Heart left ventricle (tissue), 16 donors: ENCODE results near the gene TTC16. TPM values are rescaled to one million over a fixed set of nuclear protein-coding genes. Genes with fewer than 3 reads are reported as not detected.

Experiments used
- ATAC-seq, 4 donors: fragments of 200-7000 bp; cut with Tn5 transposase; one replicate each; pipeline ENCODE4 v1.9.1; 2020 to 2022; ENCODE audit warnings: moderate library complexity in 4 of 4, mild to moderate bottlenecking in 3 of 4, moderate number of reproducible peaks in 1 of 4
- DNase-seq, 5 donors: peaks; one replicate each; pipeline ENCODE4 v3.0.0-alpha.2; 2020
- H3K27ac ChIP-seq, 12 donors: fragments of 200-600 bp; sonication (generic) in 4 of 12; one replicate each; pipeline versions ENCODE4 v1.5.0 to v1.8.0; 2016 to 2022; ENCODE audit warnings: mild to moderate bottlenecking in 2 of 12
- H3K27me3 ChIP-seq, 9 donors: fragments of 200-600 bp; sonication (generic) in 2 of 9; one replicate each; pipeline versions ENCODE4 v1.5.1 to v1.8.0; 2016 to 2022; ENCODE audit warnings: mild to moderate bottlenecking in 3 of 9
- H3K36me3 ChIP-seq, 9 donors: fragments of 200-600 bp; sonication (generic) in 2 of 9; one replicate each; pipeline versions ENCODE4 v1.5.0 to v1.8.0; 2018 to 2022; ENCODE audit warnings: mild to moderate bottlenecking in 2 of 9
- H3K4me1 ChIP-seq, 12 donors: fragments of 200-600 bp; sonication (generic) in 4 of 12; one replicate each; pipeline versions ENCODE4 v1.5.0 to v1.8.0; 2016 to 2022; ENCODE audit warnings: mild to moderate bottlenecking in 3 of 12
- H3K4me3 ChIP-seq, 12 donors: fragments of 200-600 bp; sonication (generic) in 4 of 12; one replicate each; pipeline versions ENCODE4 v1.5.0 to v1.8.0; 2017 to 2022; ENCODE audit warnings: mild to moderate bottlenecking in 9 of 12, moderate library complexity in 4 of 12
- H3K9me3 ChIP-seq, 12 donors: fragments of 200-600 bp; sonication (generic) in 4 of 12; one replicate each; pipeline versions ENCODE4 v1.5.0 to v1.8.0; 2016 to 2022; ENCODE audit warnings: mild to moderate bottlenecking in 1 of 12
- POLR2A ChIP-seq, 2 donors: fragments of 450-650 bp; IDR thresholded peaks; one replicate each; pipeline ENCODE4 v1.6.1; 2017; ENCODE audit warnings: antibody characterized with exemption in 2 of 2, mild to moderate bottlenecking in 2 of 2, moderate library complexity in 2 of 2
- WGBS, 4 donors: extraction: QIAGEN DNeasy Blood & Tissue Kit in 2 of 4; methylation state at CpG; one replicate each; pipeline versions ENCODE4 v1.1.5 to v1.1.7; 2013 to 2018; 5-methylcytosine and 5-hydroxymethylcytosine counted together
- intact Hi-C, 10 donors: fragments of 100-400 bp; cut with DNase I; formaldehyde crosslinking; loops; one replicate each; pipeline versions ENCODE4 v1.11.1 to v1.14.2; 2022
- polyA plus RNA-seq, 2 donors: library from polyadenylated mRNA; stranded (reverse); fragments of 200-250 nt; gene quantifications; one replicate each; pipeline ENCODE4 v1.2.3, GENCODE V29; 2013
- total RNA-seq, 9 donors: library from RNA; depleted of rRNA in 2 of 9; stranded (reverse); fragments of >200 nt in 2 of 9; fragmentation: NEBNext Ultra II Directional in 3 of 9; extraction: Animal tissue kit (Norgen Biotek cat#: 25700) in 3 of 9; gene quantifications; one replicate each; pipeline versions ENCODE4 v1.1.0 to v1.2.4, GENCODE V29; 2016 to 2023
- TF ChIP-seq, protein P1 (sequence below), 12 donors: fragments of 200-600 bp; sonication (generic) in 4 of 12; IDR thresholded peaks; one replicate each; pipeline versions ENCODE4 v1.5.0 to v1.8.0; 2018 to 2022; ENCODE audit warnings: antibody characterized with exemption in 12 of 12, mild to moderate bottlenecking in 5 of 12
- donor health status: ischemic (EF 13 %, LVEDD 7.1; RV severe dilation, severe dysfunction).
- donor health status: healthy with polysubstance abuse.
- donor health status: DM: no; HTN: yes; CAD: no.
- donor health status: DM: no; HTN: no; CAD: no.
- donor health status: ischemic (EF 25% LVEDD 6.9; RV normal size, moderate dysfunction).
- donor health status: ischemic (EF 25% LVEDD 5.7; RV mildly dilated, moderate dysfunction).
- donor health status: healthy.
- donor health status: DM: yes; HTN: yes; CAD: no.
- donor health status: ischemic (EF 35%, LVEDD 5.7; RV mildly dilated, moderate dysfunction).
- donor health status: nonischemic (EF 11% LVEDD 7.7; RV severe dilation, severe dysfunction).
- donor health status: DM: yes; HTN: yes; CAD: no.
- donor health status: PGD.
- donor health status: ischemic (EF 29% LVEDD 5.4; RV normal size, mild dysfunction).
- donor health status: nonischemic (EF 23%, LVEDD 6.1; RV moderate dilation, normal function).

TTC16 gene
- total and polyA plus RNA-seq, 11 donors, result 0.09 to 0.61 (median 0.27) TPM; not detected in 2

DNA sequence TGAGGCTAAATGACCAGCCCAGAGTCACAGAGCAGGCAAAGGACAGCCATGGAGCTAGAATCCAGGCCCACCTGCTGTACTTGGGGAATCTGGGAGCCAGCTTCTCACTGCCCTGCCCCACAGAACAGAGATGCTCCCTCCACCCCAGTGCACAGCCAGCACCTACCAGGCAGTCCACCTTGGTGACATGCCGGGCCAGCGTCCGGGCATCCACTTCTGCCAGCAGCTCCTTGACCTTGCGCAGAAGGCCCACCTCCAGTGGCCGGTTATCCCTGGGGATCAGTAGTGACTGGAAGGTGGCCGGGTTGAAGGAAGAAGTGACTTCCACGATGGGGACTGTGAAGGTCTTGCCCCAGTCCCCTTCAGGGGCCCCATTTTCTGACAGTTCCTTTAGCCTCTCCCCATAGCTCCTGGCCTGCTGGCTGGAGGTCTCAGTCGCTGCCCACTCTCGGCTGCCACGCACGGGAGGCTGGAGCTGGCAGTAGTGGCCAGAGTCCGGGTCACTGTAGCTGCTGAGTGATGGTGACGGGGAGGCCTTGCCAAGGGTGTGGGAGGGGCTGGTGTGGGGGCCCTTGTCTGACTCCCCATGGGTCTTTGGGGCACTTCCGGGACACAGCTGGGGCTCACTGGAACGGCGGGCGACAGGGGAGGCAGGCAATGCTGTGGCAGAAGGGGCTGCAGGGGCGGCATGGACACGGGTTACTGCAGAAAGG, 28.7 kb downstream of the TTC16 start:
- no peaks in the 10 kb centered on the region for H3K9me3 ChIP-seq
- H3K27me3 ChIP-seq, result no peaks in the 10 kb centered on the region
- WGBS, 4 donors, result 90 to 93% (median 91%) methylated on average over 17 to 19 of the region's 19 CpGs
- peaks cover 0 to 31% (median 10%) of the 10 kb centered on the region in 12 donors for H3K4me1 ChIP-seq
- no peak overlapping the region for H3K4me3 ChIP-seq
- no peak for ATAC-seq
- TF ChIP-seq, protein P1, sequence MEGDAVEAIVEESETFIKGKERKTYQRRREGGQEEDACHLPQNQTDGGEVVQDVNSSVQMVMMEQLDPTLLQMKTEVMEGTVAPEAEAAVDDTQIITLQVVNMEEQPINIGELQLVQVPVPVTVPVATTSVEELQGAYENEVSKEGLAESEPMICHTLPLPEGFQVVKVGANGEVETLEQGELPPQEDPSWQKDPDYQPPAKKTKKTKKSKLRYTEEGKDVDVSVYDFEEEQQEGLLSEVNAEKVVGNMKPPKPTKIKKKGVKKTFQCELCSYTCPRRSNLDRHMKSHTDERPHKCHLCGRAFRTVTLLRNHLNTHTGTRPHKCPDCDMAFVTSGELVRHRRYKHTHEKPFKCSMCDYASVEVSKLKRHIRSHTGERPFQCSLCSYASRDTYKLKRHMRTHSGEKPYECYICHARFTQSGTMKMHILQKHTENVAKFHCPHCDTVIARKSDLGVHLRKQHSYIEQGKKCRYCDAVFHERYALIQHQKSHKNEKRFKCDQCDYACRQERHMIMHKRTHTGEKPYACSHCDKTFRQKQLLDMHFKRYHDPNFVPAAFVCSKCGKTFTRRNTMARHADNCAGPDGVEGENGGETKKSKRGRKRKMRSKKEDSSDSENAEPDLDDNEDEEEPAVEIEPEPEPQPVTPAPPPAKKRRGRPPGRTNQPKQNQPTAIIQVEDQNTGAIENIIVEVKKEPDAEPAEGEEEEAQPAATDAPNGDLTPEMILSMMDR (IDR thresholded peaks at IDR 0.05), result no peak
- TF ChIP-seq POLR2A (IDR thresholded peaks at IDR 0.05), result no peak
- H3K27ac ChIP-seq, result no peak overlapping the region
- intact Hi-C loops, result no loop called here
- no peak for DNase-seq
- H3K36me3 ChIP-seq, result peaks cover 0 to 96% (median 82%) of the 10 kb centered on the region in 9 donors

DNA sequence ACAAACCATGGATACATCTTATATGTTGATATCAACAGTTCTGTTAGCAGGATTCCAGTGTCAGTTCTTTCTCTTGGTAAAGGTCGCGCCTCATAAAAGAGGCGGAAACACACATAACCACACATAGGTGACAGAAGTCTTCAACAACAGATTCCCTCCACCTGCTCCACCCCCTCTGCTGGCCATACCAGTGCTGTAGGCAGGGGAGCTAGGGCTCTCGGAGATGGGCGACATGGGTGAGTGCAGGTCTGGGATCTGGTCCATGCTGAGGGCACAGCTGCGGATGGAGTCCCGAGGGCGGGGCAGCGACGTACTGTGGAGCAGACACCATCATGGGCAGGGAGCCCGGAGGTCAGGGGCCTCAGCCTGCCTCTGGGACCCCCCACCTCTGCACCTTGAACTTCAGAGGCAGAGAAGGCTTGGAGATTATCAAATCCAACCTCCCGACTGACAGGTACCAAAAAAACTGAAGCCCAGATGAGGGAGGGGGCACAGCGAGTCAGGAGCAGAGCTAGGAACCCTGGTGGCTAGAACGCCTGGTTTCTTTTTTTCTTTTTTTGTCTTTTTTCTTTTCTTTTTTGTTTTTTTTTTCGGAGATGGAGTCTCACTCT, 31.2 kb downstream of the TTC16 start:
- TF ChIP-seq, protein P1 (IDR thresholded peaks at IDR 0.05), result no peak
- TF ChIP-seq POLR2A (IDR thresholded peaks at IDR 0.05), result no peak
- Histone ChIP-seq H3K27ac (no peak overlapping the region), H3K27me3 (no peaks in the 10 kb centered on the region), H3K36me3 (peaks cover 0 to 94% (median 82%) of the 10 kb centered on the region in 9 donors), H3K4me3 (no peak overlapping the region), H3K4me1 (peaks cover 0 to 11% (median 2%) of the 10 kb centered on the region in 12 donors), H3K9me3 (no peaks in the 10 kb centered on the region)
- intact Hi-C loops, result no loop called here
- no peak for DNase-seq
- 68 to 77% (median 74%) methylated on average over 15 of the region's 15 CpGs for WGBS, 4 donors
- ATAC-seq, result no peak

DNA sequence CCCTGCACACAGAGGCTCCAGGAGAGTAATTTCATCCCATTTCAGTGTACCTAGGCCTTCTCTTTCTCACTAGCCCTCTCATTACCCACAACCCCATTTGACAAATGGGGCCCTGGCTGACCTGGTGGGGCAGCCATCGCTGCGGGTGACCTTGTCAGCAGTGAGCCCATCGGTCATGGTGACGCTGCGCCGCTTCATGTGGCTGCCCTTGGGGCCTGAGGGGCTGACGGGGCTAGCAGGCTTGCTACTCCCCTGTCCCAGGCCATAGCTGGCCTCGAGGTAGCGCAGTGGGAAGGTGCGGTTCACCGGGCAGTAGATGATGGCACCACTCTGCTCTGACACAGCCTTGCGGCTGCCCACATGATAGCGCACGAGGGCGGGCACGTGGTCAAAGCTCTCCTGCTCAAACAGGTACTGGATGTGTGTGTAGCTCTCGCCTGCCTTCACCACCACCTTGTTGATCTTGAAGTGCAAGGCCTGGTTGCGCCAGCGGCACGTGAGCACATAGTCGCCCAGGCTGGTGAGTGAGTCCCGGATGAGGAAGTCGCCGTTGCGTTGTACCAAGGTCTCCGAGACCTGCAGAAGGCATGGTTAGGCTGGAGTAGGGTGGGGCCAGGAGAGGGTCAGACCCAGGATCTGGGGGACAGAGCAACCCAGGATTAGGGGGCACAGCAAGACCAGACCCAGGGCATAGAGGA, 33.4 kb downstream of the TTC16 start:
- H3K36me3 ChIP-seq, result peaks cover 0 to 84% (median 64%) of the 10 kb centered on the region in 9 donors
- H3K27ac ChIP-seq, result no peak overlapping the region
- 84 to 93% (median 87%) methylated on average over 17 to 26 of the region's 26 CpGs for WGBS, 4 donors
- intact Hi-C loops, result no loop called here
- H3K4me3 ChIP-seq, result no peak overlapping the region
- peaks cover 0 to 10% (median 5%) of the 10 kb centered on the region in 9 donors for H3K27me3 ChIP-seq
- TF ChIP-seq POLR2A (IDR thresholded peaks at IDR 0.05), result no peak
- TF ChIP-seq, protein P1 (IDR thresholded peaks at IDR 0.05), result no peak
- ATAC-seq (no peak), DNase-seq (no peak)
- no peaks in the 10 kb centered on the region for H3K9me3 ChIP-seq
- H3K4me1 ChIP-seq, result peaks cover 0 to 23% (median 3%) of the 10 kb centered on the region in 12 donors
